ENCODE results near the gene RNF149.

The RNF149 gene

GRCh38 chr2:101263377-101263800 is 45.1 kb downstream of the RNF149 start:
- no peak for DNase-seq (ENCODE audit: low read depth in 2 of 2)
- H3K4me3 ChIP-seq (replicated peaks in 1 of 2; ENCODE audit: low read depth in 2 of 2, low read length in 2 of 2): no peak overlapping the region
- TF ChIP-seq, protein P1, sequence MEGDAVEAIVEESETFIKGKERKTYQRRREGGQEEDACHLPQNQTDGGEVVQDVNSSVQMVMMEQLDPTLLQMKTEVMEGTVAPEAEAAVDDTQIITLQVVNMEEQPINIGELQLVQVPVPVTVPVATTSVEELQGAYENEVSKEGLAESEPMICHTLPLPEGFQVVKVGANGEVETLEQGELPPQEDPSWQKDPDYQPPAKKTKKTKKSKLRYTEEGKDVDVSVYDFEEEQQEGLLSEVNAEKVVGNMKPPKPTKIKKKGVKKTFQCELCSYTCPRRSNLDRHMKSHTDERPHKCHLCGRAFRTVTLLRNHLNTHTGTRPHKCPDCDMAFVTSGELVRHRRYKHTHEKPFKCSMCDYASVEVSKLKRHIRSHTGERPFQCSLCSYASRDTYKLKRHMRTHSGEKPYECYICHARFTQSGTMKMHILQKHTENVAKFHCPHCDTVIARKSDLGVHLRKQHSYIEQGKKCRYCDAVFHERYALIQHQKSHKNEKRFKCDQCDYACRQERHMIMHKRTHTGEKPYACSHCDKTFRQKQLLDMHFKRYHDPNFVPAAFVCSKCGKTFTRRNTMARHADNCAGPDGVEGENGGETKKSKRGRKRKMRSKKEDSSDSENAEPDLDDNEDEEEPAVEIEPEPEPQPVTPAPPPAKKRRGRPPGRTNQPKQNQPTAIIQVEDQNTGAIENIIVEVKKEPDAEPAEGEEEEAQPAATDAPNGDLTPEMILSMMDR (IDR thresholded peaks at IDR 0.05; ENCODE audit: low read depth, low read length): no peak

- DNase-seq (ENCODE audit: low read depth in 2 of 2): no peak
- TF ChIP-seq, protein P1 (IDR thresholded peaks at IDR 0.05; ENCODE audit: low read depth, low read length): no peak
- no peak overlapping the region for H3K4me3 ChIP-seq (replicated peaks in 1 of 2; ENCODE audit: low read depth in 2 of 2, low read length in 2 of 2)
Measured at GRCh38 chr2:101262142-101262541, 46.4 kb downstream of the RNF149 start.

GRCh38 chr2:101258804-101259203 is 49.7 kb downstream of the RNF149 start:
- DNase-seq (ENCODE audit: low read depth in 2 of 2): no peak
- TF ChIP-seq, protein P1 (IDR thresholded peaks at IDR 0.05; ENCODE audit: low read depth, low read length): no peak
- H3K4me3 ChIP-seq (replicated peaks in 1 of 2; ENCODE audit: low read depth in 2 of 2, low read length in 2 of 2): no peak overlapping the region

GRCh38 chr2:101256316-101256715 is 52.2 kb downstream of the RNF149 start:
- DNase-seq (ENCODE audit: low read depth in 2 of 2): no peak
- TF ChIP-seq, protein P1 (IDR thresholded peaks at IDR 0.05; ENCODE audit: low read depth, low read length): no peak
- H3K4me3 ChIP-seq (replicated peaks in 1 of 2; ENCODE audit: low read depth in 2 of 2, low read length in 2 of 2): no peak overlapping the region

DNA sequence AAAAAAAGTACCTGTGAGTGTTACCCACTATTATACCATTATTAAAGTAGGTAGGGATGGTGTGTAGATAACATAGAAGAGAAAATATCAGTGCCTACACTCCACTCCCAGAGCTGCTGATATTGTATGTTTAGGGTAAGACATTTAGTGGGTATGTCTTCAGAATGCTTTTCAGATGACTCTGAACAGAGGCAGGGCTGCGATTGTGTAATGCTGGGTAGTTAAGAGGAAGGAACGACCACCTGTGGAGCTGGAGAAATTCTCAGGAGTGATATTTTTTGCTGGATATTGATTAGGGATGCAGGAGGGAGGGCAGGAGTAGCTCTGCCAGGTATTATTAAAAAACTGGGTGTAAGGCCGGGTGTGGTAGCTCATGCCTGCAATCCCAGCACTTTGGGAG is 53.0 kb downstream of the RNF149 start:
- peak in 1 of 2 donors; percentile 46 for DNase-seq (ENCODE audit: low read depth in 2 of 2)
- TF ChIP-seq, protein P1 (IDR thresholded peaks at IDR 0.05; ENCODE audit: low read depth, low read length): no peak

GRCh38 chr2:101253703-101254450 is 54.6 kb downstream of the RNF149 start:
- DNase-seq (ENCODE audit: low read depth in 2 of 2): peak in 1 of 2 donors; percentile 15
- TF ChIP-seq, protein P1 (IDR thresholded peaks at IDR 0.05; ENCODE audit: low read depth, low read length): no peak
- H3K4me3 ChIP-seq (replicated peaks in 1 of 2; ENCODE audit: low read depth in 2 of 2, low read length in 2 of 2): peak overlapping the region; percentile 93 to 97

More for the DNA sequence above, 53.0 kb downstream of the RNF149 start:
- H3K4me3 ChIP-seq (replicated peaks in 1 of 2; ENCODE audit: low read depth in 2 of 2, low read length in 2 of 2): no peak overlapping the region
